Neural cell (in vitro differentiated cells): ENCODE data around the gene ERCC5.

Experiments
- CTCF ChIP-seq: fragments of 450-650 bp; IDR thresholded peaks from 2 replicates; pipeline ENCODE4 v1.5.1; 2014; ENCODE audit warnings: antibody characterized with exemption, mild to moderate bottlenecking, moderate library complexity; ENCODE audit not compliant: poor library complexity, severe bottlenecking
- EP300 ChIP-seq: fragments of 450-650 bp; conservative IDR thresholded peaks from 2 replicates; pipeline ENCODE4 v1.6.1; 2014; ENCODE audit warnings: antibody characterized with exemption, mild to moderate bottlenecking, moderate library complexity; ENCODE audit not compliant: poor library complexity, severe bottlenecking
- EZH2 ChIP-seq: fragments of 200-600, 300-800 bp; shearing (Covaris generic), sonication (generic); IDR thresholded peaks from 2 replicates; pipeline ENCODE4 v1.6.1; 2014; ENCODE audit warnings: antibody characterized with exemption, low read length, borderline replicate concordance, mild to moderate bottlenecking; ENCODE audit not compliant: insufficient read depth, poor library complexity, severe bottlenecking
- MXI1 ChIP-seq: fragments of 450-650 bp; conservative IDR thresholded peaks from 2 replicates; pipeline ENCODE4 v1.6.1; 2014; ENCODE audit warnings: antibody characterized with exemption, mild to moderate bottlenecking; ENCODE audit not compliant: poor library complexity, severe bottlenecking
- POLR2AphosphoS5 ChIP-seq: IDR thresholded peaks from 2 replicates; pipeline ENCODE4 v1.6.1; 2012
- RAD21 ChIP-seq: fragments of 450-650 bp; conservative IDR thresholded peaks from 2 replicates; pipeline ENCODE4 v1.6.1; 2014; ENCODE audit warnings: antibody characterized with exemption, mild to moderate bottlenecking, moderate library complexity
- SMC3 ChIP-seq: fragments of 450-650 bp; conservative IDR thresholded peaks from 2 replicates; pipeline ENCODE4 v1.6.1; 2014; ENCODE audit warnings: antibody characterized with exemption, mild to moderate bottlenecking, moderate library complexity; ENCODE audit not compliant: poor library complexity
- TAF1 ChIP-seq: IDR thresholded peaks from 2 replicates; pipeline ENCODE4 v1.6.1; 2012; ENCODE audit warnings: low read depth
- TF ChIP-seq, protein P1 (sequence below): IDR thresholded peaks from 2 replicates; pipeline ENCODE4 v1.6.1; 2012; ENCODE audit warnings: borderline replicate concordance

GRCh38 chr13:102904408-102904862 lies 58.6 kb downstream of the ERCC5 start:
- TF ChIP-seq SMC3: no peak
- TF ChIP-seq EZH2: no peak
- no peak for TF ChIP-seq CTCF
- TF ChIP-seq EP300: no peak
- TF ChIP-seq TAF1: no peak
- TF ChIP-seq, protein P1, sequence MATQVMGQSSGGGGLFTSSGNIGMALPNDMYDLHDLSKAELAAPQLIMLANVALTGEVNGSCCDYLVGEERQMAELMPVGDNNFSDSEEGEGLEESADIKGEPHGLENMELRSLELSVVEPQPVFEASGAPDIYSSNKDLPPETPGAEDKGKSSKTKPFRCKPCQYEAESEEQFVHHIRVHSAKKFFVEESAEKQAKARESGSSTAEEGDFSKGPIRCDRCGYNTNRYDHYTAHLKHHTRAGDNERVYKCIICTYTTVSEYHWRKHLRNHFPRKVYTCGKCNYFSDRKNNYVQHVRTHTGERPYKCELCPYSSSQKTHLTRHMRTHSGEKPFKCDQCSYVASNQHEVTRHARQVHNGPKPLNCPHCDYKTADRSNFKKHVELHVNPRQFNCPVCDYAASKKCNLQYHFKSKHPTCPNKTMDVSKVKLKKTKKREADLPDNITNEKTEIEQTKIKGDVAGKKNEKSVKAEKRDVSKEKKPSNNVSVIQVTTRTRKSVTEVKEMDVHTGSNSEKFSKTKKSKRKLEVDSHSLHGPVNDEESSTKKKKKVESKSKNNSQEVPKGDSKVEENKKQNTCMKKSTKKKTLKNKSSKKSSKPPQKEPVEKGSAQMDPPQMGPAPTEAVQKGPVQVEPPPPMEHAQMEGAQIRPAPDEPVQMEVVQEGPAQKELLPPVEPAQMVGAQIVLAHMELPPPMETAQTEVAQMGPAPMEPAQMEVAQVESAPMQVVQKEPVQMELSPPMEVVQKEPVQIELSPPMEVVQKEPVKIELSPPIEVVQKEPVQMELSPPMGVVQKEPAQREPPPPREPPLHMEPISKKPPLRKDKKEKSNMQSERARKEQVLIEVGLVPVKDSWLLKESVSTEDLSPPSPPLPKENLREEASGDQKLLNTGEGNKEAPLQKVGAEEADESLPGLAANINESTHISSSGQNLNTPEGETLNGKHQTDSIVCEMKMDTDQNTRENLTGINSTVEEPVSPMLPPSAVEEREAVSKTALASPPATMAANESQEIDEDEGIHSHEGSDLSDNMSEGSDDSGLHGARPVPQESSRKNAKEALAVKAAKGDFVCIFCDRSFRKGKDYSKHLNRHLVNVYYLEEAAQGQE: no peak
- no peak for TF ChIP-seq MXI1
- no peak for TF ChIP-seq POLR2AphosphoS5
- no peak for TF ChIP-seq RAD21
